Measurements from ENCODE around the gene NOP9.
"Not testable (repeated sequence)": the region's sequence is repeated elsewhere in the genome, so short reads cannot be mapped to it uniquely, and the experiment has no call there.

The NOP9 gene

DNA sequence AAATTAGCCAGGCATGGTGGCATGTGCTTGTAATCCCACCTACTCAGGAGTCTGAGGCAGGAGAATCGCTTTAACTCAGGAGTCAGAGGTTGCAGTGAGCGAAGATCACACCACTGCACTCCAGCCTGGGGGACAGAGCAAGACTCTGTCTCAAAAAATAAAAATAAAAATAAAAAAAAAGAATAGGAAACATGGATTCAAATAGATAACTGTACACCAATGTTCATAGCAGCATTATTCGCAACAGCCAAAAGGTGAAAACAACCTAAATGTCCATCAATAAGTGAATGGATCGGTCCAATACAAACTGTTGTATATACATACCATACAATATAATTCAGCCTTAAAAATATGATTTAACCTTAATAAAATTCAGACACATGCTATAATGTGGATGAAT lies 43.2 kb downstream of the NOP9 start:
- TF ChIP-seq ZNF274 (IDR thresholded peaks at IDR 0.05; ENCODE audit: low read depth, low read length): no peak
- H3K4me3 ChIP-seq (ENCODE audit: low read length): no peak overlapping the region

DNA sequence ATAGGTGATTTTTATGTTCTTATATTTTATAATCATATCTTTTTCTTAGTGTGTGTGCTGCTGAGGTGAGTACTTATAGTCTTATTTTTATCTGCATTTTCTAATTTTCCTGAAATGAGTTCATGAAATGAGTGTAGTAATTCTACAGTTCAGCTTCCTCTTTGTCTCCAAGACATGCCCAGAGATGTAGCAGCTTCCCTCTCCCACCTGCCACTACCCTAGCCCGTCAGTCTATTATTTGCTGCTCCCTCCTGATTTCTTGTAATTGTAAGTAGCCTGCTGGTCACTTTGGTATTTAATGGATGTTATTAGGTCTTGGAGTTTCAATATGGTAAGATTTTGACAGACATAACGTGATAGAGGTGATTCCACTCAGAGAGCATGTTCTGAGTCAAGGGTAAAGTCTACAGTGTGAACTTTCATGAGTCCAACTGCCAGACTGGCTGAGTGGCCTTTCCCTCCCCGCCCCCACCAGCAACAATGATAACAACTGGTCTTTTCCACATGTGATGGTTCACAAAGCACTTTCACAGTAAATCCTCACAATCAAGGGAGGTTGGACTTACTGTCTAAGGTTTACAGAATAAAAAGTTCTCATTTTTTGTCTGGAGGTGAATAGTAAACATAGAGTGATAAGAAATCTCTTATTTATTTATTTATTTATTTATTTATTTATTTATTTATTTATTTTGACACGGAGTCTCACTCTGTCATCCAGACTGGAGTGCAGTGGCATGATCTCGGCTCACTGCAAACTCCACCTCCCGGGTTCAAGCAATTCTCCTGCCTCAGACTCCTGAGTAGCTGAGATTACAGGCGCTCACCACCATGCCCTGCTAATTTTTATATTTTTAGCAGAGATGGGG lies 44.4 kb downstream of the NOP9 start:
- TF ChIP-seq ZNF274 (IDR thresholded peaks at IDR 0.05; ENCODE audit: low read depth, low read length): no peak
- H3K4me3 ChIP-seq (ENCODE audit: low read length): no peak overlapping the region

DNA sequence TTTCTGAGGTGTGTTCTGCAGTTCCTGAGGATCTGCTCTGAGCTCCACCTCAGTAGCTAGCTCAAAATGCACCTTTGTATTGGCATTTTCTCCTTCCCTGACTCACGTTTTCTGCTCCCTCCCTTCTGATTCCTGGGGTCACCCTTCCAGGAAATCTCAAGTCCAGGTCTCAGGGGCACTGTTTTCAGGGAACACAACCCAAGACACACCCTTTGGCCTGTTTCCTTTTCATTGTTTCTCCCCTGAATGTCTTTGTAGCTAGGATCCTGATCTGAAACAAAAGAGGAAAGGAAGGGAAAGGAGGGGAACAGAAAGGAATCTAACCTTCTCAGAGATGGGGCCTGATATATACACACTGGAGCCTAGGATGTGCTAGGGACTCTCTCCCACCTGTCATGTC lies 47.5 kb downstream of the NOP9 start:
- no peak overlapping the region for H3K4me3 ChIP-seq (ENCODE audit: low read length)
- TF ChIP-seq ZNF274 (IDR thresholded peaks at IDR 0.05; ENCODE audit: low read depth, low read length): no peak

DNA sequence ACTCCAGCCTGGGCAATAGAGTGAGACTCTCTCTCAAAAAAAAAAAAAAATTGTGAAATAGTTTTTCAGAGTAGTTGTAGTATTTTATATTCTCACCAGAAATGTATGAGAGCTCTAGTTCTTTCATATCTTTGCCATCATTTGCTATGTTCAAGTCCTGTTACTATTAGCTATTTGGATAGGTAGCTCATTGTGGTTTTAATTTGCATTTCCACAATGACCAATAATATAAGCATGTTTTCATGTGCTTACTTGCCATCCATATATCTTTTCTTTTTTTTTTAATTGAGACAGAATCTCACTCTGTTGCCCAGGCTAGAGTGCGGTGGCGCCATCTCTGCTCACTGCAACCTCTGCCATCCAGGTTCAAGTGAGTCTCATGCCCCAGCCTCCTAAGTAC lies 48.5 kb downstream of the NOP9 start:
- no peak overlapping the region for H3K4me3 ChIP-seq (ENCODE audit: low read length)
- TF ChIP-seq ZNF274 (IDR thresholded peaks at IDR 0.05; ENCODE audit: low read depth, low read length): no peak

DNA sequence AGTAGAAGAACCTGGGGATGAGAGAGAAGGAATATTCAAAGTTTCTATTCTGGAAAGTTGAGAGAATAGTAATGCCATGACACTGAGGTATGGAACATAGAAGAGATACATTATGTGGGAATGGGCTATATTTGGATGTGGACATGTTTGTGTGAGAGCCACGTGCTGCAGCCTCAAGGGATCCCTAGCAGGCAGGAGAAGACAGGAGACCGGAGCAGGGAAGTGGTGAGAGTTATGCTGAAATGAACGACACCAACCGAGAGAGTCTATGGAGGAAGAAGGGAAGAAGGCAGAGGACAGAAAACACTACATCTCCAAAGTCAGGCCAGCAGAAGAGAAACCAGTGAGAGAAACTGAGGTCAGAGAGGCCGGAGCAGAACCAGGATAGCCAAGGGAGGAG lies 50.1 kb downstream of the NOP9 start:
- no peak for TF ChIP-seq ZNF274 (IDR thresholded peaks at IDR 0.05; ENCODE audit: low read depth, low read length)
- no peak overlapping the region for H3K4me3 ChIP-seq (ENCODE audit: low read length)

DNA sequence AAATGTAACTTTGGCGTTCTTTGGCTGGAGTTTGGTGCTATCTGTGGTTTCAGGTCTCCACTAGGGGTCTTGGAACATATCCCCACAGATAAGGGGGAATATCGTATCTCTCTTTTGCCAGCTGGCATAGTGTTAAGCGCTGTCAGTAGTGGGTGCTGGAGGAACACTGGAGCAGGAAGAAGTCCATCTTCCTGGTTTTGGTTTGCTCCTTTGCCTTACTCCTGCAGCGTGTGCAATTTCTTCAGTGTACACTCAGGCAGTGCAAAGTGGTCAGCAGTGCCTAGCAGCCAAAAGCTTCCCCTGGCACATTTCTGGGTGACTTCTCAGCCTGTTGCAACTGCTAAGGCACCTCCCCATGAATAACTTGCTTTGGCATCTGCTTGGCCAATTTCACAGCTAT lies 51.9 kb downstream of the NOP9 start:
- no peak for TF ChIP-seq ZNF274 (IDR thresholded peaks at IDR 0.05; ENCODE audit: low read depth, low read length)
- H3K4me3 ChIP-seq (ENCODE audit: low read length): no peak overlapping the region

DNA sequence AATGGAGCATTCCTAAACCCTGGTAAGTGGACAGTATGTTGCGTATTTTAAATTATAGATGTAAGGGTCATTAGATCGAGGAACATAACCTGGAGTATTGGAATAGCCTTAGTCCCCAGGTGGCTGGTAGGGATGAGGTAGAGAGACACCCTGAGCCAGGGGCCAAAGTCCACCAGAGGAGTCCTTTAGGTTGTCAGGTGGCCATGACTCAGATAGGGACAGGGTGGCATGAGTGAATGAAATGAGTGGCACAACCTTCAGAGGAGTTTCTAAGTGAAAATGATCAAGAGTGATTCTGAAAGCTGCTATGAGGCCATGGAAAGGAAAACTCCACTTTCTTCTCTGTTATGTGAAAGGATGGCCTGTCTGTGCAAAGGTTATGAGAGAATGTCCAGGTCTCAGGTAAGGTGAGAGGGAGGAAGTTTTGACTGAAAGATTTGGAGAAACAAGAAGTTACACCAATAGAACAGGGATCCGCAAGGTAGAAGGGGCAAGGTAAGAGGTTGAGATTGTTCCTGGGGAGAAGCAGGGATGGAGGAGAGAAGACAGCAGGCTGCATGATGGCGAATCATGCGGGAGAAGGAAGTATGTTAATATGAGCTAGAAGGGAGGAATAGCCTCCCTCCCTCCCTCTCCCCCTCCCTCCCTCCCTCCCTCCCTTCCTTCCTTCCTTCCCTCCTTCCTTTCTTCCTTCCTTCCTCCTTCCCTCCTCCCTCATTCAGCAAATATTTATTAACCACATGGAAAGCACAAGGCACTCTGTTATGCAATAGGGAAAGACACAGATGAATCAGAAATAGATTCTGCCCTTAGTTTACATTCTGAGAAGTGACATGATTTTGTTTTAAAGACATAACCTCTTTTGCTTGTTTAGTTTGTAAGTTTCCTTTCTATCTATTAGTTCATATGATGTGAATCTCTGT lies 54.2 kb downstream of the NOP9 start:
- H3K4me3 ChIP-seq (ENCODE audit: low read length): no peak overlapping the region
- TF ChIP-seq ZNF274 (IDR thresholded peaks at IDR 0.05; ENCODE audit: low read depth, low read length): no peak

DNA sequence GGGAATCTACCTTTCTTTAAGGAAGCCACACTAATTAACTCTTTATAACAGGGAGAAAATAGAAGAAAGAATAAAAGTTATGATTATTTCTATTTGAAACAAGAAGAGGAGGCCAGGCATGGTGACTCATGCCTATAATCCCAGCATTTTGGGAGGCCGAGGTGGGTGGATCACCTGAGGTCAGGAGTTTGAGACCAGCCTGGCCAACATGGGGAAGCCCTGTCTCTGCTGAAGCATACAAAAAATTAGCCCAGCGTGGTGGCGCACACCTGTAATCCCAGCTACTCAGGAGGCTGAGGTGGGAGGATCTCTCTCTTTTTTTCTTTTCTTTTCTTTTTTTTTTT lies 54.8 kb downstream of the NOP9 start:
- not testable (repeated sequence) for H3K4me3 ChIP-seq (ENCODE audit: low read length)

DNA sequence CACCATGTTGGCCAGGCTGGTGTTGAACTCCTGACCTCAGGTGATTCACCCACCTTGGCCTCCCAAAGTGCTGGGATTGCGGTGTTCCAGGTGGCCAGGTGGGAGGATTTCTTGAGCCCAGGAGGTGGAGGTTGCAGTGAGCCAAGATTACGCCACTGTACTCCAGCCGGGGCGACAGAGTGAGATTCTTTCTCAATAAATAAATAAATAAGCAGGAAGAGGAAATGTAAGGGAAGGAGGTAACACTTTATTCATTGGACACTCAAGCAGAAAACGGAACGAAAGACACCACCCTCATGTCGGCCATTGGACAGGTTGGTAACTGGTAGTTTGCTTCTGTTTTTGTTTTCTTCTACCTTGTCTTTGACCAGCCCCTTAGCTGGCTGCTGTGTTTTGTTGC lies 55.4 kb downstream of the NOP9 start:
- H3K4me3 ChIP-seq (ENCODE audit: low read length): no peak overlapping the region
- TF ChIP-seq ZNF274 (IDR thresholded peaks at IDR 0.05; ENCODE audit: low read depth, low read length): no peak

DNA sequence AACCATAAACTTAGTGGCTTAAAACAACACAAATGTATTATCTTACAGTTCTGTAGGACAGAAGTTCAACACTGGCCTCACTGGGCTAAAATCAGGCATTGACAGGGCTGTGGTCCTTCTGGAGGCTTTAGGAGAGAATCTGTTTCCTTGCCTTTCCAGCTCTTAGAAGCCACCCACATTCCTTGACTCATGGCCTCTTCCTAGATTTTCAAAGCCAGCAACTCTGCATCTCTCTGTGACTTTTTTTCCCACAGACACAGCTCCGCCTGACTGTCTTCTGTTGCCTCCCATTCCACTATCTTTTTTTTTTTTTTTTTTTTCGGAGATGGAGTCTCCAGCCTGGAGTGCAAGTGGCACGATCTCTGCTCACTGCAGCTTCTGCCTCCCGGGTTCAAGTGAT lies 56.6 kb downstream of the NOP9 start:
- no peak overlapping the region for H3K4me3 ChIP-seq (ENCODE audit: low read length)
- no peak for TF ChIP-seq ZNF274 (IDR thresholded peaks at IDR 0.05; ENCODE audit: low read depth, low read length)

All from GM08714 (cell line).